ENCODE measurements around the gene MFAP2.
"Not testable (repeated sequence)": the region's sequence is repeated elsewhere in the genome, so short reads cannot be mapped to it uniquely, and the experiment has no call there.

MFAP2 gene

GRCh38 chr1:16945512-16945911 is 34.9 kb downstream of the MFAP2 start:
- not testable (repeated sequence) for H3K4me3 ChIP-seq (ENCODE audit: low read depth, low read length); H3K27ac ChIP-seq (ENCODE audit: low read depth, low read length); H3K4me1 ChIP-seq (ENCODE audit: control insufficient read depth, insufficient read depth, low read length); H3K9ac ChIP-seq (ENCODE audit: low read length); H3K27me3 ChIP-seq (ENCODE audit: control insufficient read depth, insufficient read depth, low read length); H3K9me3 ChIP-seq (ENCODE audit: control insufficient read depth, insufficient read depth, low read depth, low read length)
- H3K36me3 ChIP-seq (ENCODE audit: control insufficient read depth, insufficient read depth, low read length), result peaks cover 64% of the 10 kb centered on the region

GRCh38 chr1:16944038-16944437 is 36.4 kb downstream of the MFAP2 start:
- Histone ChIP-seq H3K4me1 (ENCODE audit: control insufficient read depth, insufficient read depth, low read length) (peaks cover 7% of the 10 kb centered on the region), H3K9ac (ENCODE audit: low read length) (no peak overlapping the region), H3K27me3 (ENCODE audit: control insufficient read depth, insufficient read depth, low read length) (no peaks in the 10 kb centered on the region), H3K9me3 (ENCODE audit: control insufficient read depth, insufficient read depth, low read depth, low read length) (no peaks in the 10 kb centered on the region), H3K4me3 (ENCODE audit: low read depth, low read length) (no peak overlapping the region), H3K27ac (ENCODE audit: low read depth, low read length) (no peak overlapping the region), H3K36me3 (ENCODE audit: control insufficient read depth, insufficient read depth, low read length) (peaks cover 65% of the 10 kb centered on the region)

DNA sequence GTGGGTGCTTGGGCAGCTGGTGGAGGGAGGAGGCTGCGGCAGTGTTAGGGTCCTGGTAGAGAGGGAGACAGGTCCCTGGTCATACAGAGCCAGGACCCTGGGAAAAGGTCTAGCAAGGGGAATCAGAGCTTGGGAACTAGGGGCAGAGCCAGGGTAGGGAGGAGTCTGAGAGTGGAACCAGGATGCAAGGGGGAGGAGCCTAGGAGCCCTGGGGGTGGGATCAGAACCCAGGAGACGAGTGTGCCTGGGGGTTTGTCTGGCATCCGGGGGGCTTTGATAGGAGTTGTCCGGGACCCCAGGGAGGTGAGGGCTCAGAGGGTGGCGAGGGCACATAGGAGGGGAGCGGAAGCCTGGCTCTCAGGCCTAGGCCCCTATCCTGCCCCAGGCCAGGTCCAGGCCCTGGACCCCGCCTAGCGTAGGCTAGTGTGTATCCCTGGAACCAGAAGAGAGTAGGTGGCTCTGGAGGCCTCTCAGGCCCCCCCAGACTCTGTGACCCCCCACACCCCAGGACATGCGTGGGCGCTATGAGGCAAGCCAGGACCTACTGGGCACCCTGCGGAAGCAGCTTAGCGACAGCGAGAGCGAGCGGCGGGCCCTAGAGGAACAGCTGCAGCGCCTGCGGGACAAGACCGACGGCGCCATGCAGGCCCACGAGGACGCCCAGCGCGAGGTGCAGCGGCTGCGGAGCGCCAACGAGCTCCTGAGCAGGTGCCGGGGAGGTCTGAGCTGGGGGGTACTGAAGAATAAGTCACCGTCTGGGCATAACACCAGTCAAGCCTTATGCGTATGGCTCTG is 40.8 kb downstream of the MFAP2 start:
- not testable (repeated sequence) for H3K27me3 ChIP-seq (ENCODE audit: control insufficient read depth, insufficient read depth, low read length); H3K9me3 ChIP-seq (ENCODE audit: control insufficient read depth, insufficient read depth, low read depth, low read length); H3K9ac ChIP-seq (ENCODE audit: low read length); H3K27ac ChIP-seq (ENCODE audit: low read depth, low read length)
- peaks cover 54% of the 10 kb centered on the region for H3K36me3 ChIP-seq (ENCODE audit: control insufficient read depth, insufficient read depth, low read length)
- peak overlapping the region; percentile 43; the same call in 1 of the 2 replicates for H3K4me3 ChIP-seq (ENCODE audit: low read depth, low read length)
- H3K4me1 ChIP-seq (ENCODE audit: control insufficient read depth, insufficient read depth, low read length), result peaks cover 17% of the 10 kb centered on the region

DNA sequence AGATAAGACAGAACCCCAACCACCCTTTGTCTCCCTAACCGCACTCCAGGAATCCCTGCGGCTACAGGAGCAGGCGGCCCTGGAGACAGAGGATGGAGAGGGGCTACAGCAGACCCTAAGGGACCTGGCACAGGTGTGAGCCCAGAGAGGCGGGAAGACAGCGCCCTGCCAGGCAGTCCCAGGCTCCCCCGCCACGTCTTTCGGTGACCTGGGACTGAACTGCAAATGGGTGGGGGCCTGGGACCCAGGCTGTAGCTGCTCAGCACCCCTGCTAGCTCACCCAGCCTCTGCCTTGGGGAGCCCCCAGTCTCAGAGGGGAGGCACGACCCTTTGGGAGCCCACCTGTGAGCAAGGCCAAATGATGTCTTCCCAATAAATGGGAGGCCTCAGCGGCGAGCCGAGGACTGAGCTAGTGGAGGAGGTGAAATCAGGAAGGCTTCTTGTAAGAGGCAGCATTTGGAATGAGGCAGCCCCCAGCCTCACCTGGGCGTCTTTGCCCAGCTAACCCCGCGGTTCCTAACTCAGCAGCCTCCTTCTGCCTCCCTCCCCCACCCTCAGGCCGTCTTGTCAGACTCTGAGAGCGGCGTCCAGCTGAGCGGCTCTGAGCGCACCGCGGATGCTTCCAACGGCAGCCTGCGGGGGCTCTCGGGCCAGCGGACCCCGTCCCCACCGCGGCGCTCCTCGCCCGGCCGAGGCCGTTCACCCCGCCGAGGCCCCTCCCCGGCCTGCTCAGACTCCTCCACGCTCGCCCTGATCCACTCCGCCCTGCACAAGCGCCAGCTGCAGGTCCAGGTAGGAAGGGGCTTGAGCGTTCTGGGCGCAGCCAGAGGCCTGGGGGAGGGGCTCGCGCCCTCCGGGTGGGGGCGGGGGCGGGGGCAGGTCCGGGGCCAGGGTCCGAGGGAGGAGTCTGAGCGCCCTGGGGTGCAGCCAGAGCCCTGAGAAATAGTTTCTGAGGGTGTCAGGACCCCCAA is 41.8 kb downstream of the MFAP2 start:
- Histone ChIP-seq H3K9me3 (ENCODE audit: control insufficient read depth, insufficient read depth, low read depth, low read length) (no peaks in the 10 kb centered on the region), H3K4me1 (ENCODE audit: control insufficient read depth, insufficient read depth, low read length) (peaks cover 17% of the 10 kb centered on the region), H3K27me3 (ENCODE audit: control insufficient read depth, insufficient read depth, low read length) (no peaks in the 10 kb centered on the region), H3K9ac (ENCODE audit: low read length) (peak overlapping the region; percentile 15), H3K27ac (ENCODE audit: low read depth, low read length) (no peak overlapping the region), H3K36me3 (ENCODE audit: control insufficient read depth, insufficient read depth, low read length) (peaks cover 53% of the 10 kb centered on the region), H3K4me3 (ENCODE audit: low read depth, low read length) (peak overlapping the region; percentile 57)

- not testable (repeated sequence) for H3K9ac ChIP-seq (ENCODE audit: low read length); H3K27ac ChIP-seq (ENCODE audit: low read depth, low read length); H3K4me3 ChIP-seq (ENCODE audit: low read depth, low read length); H3K9me3 ChIP-seq (ENCODE audit: control insufficient read depth, insufficient read depth, low read depth, low read length); H3K27me3 ChIP-seq (ENCODE audit: control insufficient read depth, insufficient read depth, low read length)
- peaks cover 55% of the 10 kb centered on the region for H3K36me3 ChIP-seq (ENCODE audit: control insufficient read depth, insufficient read depth, low read length)
- peaks cover 17% of the 10 kb centered on the region for H3K4me1 ChIP-seq (ENCODE audit: control insufficient read depth, insufficient read depth, low read length)
Measured at GRCh38 chr1:16936580-16936979, 43.8 kb downstream of the MFAP2 start.

GRCh38 chr1:16933945-16934344 is 46.5 kb downstream of the MFAP2 start:
- not testable (repeated sequence) for H3K9me3 ChIP-seq (ENCODE audit: control insufficient read depth, insufficient read depth, low read depth, low read length); H3K9ac ChIP-seq (ENCODE audit: low read length); H3K27ac ChIP-seq (ENCODE audit: low read depth, low read length); H3K4me3 ChIP-seq (ENCODE audit: low read depth, low read length); H3K27me3 ChIP-seq (ENCODE audit: control insufficient read depth, insufficient read depth, low read length)
- H3K4me1 ChIP-seq (ENCODE audit: control insufficient read depth, insufficient read depth, low read length), result peaks cover 18% of the 10 kb centered on the region
- peaks cover 60% of the 10 kb centered on the region for H3K36me3 ChIP-seq (ENCODE audit: control insufficient read depth, insufficient read depth, low read length)

- peaks cover 15% of the 10 kb centered on the region for H3K4me1 ChIP-seq (ENCODE audit: control insufficient read depth, insufficient read depth, low read length)
- not testable (repeated sequence) for H3K27me3 ChIP-seq (ENCODE audit: control insufficient read depth, insufficient read depth, low read length); H3K27ac ChIP-seq (ENCODE audit: low read depth, low read length); H3K4me3 ChIP-seq (ENCODE audit: low read depth, low read length); H3K9me3 ChIP-seq (ENCODE audit: control insufficient read depth, insufficient read depth, low read depth, low read length); H3K9ac ChIP-seq (ENCODE audit: low read length)
- peaks cover 52% of the 10 kb centered on the region for H3K36me3 ChIP-seq (ENCODE audit: control insufficient read depth, insufficient read depth, low read length)
Measured at GRCh38 chr1:16931206-16931934, 49.0 kb downstream of the MFAP2 start.

- Histone ChIP-seq H3K4me1 (ENCODE audit: control insufficient read depth, insufficient read depth, low read length) (peaks cover 22% of the 10 kb centered on the region), H3K36me3 (ENCODE audit: control insufficient read depth, insufficient read depth, low read length) (peaks cover 42% of the 10 kb centered on the region), H3K9ac (ENCODE audit: low read length) (peak overlapping the region; percentile 3)
- not testable (repeated sequence) for H3K9me3 ChIP-seq (ENCODE audit: control insufficient read depth, insufficient read depth, low read depth, low read length); H3K27me3 ChIP-seq (ENCODE audit: control insufficient read depth, insufficient read depth, low read length); H3K4me3 ChIP-seq (ENCODE audit: low read depth, low read length); H3K27ac ChIP-seq (ENCODE audit: low read depth, low read length)
Measured at GRCh38 chr1:16929146-16930041, 51.0 kb downstream of the MFAP2 start.

- peaks cover 36% of the 10 kb centered on the region for H3K36me3 ChIP-seq (ENCODE audit: control insufficient read depth, insufficient read depth, low read length)
- no peaks in the 10 kb centered on the region for H3K27me3 ChIP-seq (ENCODE audit: control insufficient read depth, insufficient read depth, low read length)
- no peak overlapping the region for H3K9ac ChIP-seq (ENCODE audit: low read length)
- H3K4me1 ChIP-seq (ENCODE audit: control insufficient read depth, insufficient read depth, low read length), result peaks cover 27% of the 10 kb centered on the region
- no peak overlapping the region for H3K27ac ChIP-seq (ENCODE audit: low read depth, low read length)
- no peaks in the 10 kb centered on the region for H3K9me3 ChIP-seq (ENCODE audit: control insufficient read depth, insufficient read depth, low read depth, low read length)
- H3K4me3 ChIP-seq (ENCODE audit: low read depth, low read length), result no peak overlapping the region
Measured at GRCh38 chr1:16927711-16928485, 52.5 kb downstream of the MFAP2 start.
